ENCODE data around the gene UBE2N.
"Not testable (repeated sequence)": the region's sequence is repeated elsewhere in the genome, so short reads cannot be mapped to it uniquely, and the experiment has no call there.

Gene UBE2N

DNA sequence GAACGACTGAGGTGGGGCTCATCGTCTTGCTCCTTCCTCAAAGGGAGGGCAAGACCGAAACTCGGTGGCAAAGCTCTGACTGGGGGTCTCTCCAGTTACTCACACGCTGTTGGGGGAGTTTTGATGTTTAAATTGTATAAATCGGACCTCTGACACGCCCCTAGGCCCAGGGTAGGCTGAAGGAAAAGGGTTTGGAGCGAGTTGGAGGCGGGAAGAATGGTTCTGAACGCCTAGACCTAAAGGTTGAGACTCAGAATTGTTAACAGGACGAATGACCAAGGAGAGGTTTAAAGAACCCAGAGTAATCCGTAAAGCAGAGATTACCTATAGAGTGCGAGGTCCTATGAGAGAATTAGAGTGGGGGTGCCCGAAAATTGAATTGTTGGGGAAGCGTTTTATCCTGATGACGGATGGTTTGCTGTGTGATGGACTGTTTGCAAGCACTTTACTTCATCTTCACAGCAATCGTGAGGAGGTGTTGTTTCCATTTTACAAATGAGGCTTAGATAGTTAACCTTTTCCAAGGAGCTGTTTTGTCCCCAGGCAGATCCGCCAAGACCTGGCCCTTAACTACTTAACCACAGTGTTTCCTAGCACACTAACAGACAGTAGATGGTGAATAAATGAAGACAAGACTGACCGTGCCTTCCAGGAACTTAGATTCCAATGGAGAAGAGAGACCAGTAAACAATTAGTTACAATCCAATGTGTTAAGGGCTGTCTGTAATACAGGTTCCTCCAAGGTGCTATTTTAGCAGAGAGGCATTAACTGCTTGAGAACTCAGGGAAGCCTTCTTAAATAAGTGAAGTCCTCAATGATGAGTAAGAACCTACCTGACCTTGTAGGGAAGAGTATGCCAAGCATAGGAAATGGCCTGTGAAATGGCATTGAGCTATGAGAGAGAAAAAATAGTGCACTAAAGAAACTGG is 929 bp upstream of the UBE2N start:
- DNase-seq, result peak; percentile 54

DNA sequence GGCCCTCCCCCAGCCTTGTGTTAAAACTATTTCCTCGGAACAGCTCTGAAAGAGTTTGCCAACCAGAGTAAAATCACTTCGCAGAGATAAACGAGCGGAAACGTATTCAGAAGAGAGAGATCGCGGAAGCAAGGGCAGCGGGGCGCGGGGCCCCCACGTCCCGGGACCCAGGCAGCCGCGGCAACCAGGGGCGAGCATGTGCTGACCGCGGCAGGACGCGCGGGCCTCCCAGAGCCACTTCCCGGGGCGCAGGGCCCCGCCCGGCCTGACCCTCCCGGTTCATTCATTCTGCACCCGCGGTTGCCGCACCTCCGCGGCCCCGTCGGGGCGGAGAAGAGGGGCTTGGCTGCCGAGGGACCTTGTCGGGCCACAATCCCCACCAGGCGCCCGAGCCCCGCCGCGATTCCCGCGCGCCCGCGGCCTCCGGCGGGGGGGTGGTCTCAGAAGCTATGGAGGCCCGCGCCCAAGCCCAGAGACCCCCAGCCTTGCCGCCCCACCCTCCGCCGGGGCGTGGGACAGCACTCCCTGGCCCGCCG is 598 bp downstream of the UBE2N start:
- DNase-seq, result no peak

DNA sequence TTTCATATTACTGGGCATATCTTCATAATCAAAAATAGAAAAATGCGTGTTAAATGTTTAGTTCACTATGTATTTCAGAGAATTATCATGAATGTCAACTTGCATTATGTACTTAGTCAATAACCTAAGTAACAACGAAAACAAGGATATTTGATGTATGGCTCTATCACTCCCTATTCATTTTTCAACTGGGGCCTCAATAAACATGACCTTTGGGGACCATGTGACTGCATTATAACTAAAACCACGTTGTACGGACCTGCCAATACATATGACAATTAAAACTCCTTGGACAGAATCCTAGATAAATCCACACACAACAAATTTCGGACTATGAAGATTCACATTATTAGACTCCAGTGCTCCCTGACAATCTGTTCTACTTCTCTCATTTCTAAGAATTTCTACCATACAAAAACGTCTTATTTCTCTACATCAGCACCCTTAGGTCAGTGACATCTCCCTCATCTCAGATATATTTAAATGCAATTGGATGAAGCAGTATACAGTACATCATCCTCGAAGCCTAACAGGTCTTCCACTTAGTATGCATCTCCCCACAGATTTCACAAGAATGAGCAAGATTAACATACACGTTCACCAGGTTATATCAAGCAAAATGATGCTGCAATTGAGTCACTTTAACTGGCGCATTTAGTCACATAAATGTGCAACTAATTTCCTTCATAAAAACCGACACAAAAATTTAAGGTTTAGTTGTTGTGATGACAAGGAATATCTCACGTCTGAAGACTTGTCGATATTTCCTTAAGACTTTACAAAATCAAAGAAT is 1.5 kb downstream of the UBE2N start:
- peak; percentile 10 for DNase-seq

DNA sequence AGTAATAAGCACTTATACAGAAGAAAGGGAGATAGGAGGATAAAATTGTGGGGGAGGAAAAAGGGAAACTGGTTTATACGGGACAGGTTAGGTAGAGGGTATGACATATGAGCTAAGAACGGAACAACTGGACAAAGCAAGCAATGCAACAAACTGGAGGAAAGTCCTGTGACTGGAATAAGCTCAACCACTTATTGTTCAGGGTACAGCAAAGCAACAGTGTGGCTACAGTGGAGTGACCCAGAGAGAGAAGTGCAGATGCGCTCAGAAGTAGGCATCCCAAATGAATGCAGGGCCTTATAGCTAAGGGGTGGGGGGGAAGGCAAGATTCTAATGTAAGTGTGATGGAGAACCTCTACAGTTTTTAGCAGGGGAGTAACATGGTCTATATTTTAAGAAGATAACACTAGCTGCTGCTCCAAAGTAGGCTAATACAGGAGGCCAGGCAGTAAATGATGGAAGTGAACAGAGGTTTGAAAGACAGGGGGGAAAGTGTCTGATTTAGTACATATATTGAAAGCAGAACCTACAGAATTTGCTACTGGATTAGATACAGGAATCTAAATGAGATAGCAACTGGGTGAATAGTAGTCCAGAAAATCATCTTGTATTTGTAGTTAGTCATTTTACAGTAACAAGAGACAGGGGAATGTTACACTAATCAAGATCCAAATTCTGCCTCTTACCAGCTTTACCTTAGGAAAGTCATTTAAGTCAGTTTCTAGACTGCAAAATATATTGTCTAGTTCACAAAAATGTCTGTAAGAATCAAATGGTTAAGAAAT is 3.3 kb downstream of the UBE2N start:
- DNase-seq, result no peak

DNA sequence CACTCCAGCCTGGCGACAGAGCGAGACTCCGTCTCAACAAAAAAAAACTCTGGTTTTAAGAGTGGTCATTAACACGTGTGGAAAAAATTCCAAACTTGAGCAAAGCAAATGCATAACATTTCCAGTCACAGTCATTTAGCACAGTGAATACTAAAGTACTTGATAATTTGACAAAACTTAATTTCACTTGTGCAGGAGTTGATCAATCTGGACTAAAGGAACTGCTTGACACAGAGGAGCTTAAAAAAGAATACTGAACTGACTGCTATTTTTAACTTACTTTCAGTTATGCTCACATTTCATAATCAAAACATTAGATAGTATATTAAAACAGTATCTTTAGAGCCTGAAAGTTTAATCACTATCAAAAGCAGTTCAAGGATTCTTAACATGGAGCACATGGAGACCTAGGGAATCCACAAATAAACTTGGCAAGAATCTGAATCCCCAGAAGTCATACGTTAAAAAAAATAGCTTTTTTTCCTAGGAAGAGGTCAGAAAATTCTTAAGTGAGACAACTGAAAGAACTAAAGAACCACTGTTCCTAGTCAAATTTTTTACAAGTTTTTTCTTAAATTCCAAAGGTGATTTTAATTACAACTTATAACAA is 7.4 kb downstream of the UBE2N start:
- no peak for DNase-seq

DNA sequence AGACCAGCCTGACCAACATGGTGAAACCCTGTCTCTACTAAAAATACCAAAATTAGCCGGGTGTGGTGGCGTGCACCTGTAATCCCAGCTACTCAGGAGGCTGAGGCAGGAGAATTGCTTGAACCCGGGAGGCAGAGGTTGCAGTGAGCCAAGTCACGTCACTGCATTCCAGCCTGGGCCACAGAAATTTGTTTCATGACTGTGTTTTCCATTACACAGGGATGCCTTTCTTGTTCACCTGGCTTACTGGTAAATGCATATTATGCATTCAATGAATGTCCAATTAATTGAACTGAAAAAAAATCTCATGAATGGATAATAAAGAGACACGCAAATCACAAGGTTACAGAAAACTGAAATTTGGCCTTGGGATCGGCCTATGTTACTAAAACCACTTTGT is 9.7 kb downstream of the UBE2N start:
- DNase-seq, result not testable (repeated sequence)

DNA sequence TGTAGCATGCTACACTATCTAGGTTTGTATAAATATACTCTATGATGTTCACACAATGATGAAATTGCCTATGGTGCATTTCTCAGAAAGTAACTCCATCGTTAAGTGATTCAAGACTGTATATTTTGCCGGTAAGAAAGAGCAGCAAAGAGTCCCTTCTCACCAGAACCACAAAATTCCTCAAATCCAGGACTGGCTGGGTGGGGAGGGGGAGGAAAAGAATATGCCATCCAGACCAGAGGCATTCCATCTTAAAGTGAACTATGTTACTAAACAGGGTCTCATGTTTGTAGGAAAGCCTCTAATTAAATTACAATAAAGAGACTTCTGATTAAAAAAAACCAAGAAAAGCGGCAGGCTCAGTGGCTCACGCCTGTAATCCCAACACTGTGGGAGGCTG is 11.5 kb downstream of the UBE2N start:
- no peak for DNase-seq

DNA sequence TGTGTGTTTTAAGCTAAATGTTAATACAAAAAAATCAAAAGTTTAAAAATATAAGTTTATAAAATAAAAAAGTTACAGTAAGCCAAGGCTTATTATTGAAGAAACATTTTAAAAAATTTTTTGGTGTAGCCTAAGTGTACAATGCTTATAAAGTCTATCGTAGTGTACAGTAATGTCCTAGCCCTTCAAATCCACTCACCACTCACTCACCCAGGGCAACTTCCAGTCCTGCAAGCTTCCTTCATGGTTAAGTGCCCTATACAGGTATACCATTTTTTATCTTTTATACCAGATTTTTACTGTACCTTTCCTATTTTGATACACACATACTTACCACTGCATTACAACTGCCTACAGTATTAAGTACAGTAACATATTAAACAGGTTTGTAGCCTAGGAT is 11.9 kb downstream of the UBE2N start:
- DNase-seq, result no peak

DNA sequence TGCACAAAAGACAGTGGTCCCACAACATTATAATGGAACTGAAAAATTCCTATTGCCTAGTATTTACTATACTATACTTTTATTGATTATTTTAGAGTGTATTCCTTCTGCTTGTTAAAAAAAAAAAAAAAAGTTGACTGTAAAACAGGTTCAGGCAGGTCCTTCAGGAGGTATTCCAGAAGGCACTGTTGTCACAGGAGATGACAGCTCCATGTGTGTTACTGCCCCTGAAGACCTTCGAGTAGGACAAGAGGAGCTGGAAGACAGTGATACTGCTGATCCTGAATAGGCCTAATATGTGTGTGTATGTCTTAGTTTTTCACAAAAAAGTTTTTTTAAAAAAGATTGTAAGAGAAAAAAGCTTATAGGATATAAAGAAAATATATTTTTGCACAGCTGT is 12.3 kb downstream of the UBE2N start:
- no peak for DNase-seq

DNA sequence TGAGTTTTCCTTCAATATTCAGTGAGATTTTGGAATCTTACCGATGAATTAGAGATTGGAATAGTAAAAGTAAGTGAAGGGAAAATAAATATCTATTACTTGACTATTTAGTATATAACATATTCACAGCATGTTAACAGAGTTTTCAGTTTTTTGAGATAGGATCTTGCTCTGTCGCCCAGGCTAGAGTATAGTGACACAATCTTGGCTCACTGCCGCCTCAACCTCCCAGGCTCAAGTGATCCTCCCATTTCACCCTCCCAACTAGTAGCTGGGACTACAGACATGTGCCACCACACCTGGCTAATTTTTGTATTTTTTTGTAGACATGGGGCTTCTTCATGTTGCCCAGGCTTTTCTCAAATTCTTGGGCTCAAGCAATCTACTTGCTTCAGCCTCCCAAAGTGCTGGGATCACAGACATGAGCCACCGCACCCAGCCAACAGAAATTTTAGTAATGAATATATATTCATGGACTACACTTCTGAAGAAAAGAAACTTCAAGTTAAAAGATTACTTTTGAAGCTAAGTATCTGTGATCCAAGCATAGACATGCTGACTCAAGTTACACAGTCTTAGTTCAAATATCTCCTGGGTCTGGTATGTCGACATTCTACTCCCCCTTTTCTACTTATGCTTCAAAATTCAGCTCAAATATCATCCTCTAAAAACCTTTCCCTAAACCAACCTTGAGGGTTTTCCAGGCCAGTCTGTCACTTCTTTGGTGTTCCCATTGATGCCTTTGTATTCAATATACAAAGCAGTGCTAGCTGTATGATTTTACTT is 13.8 kb downstream of the UBE2N start:
- DNase-seq, result no peak

DNA sequence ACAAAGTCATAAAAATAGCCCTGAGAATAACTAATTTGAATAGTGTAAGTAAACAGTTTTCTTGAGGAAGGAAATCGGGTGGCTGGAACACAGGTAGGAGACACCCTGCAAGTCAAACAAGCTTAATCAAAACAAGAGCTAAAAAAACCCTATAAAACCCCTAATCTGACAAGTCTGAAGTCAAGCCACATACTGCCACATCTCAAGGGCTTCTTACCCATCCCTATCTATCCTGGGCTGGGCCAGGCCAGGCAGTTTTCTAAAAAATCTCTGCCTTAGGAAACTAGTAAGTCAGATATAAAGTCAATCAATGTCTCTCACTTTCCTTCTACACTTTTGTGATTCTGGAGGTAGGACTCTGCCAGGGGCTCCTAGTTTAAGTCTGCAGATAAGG is 15.3 kb downstream of the UBE2N start:
- no peak for DNase-seq

DNA sequence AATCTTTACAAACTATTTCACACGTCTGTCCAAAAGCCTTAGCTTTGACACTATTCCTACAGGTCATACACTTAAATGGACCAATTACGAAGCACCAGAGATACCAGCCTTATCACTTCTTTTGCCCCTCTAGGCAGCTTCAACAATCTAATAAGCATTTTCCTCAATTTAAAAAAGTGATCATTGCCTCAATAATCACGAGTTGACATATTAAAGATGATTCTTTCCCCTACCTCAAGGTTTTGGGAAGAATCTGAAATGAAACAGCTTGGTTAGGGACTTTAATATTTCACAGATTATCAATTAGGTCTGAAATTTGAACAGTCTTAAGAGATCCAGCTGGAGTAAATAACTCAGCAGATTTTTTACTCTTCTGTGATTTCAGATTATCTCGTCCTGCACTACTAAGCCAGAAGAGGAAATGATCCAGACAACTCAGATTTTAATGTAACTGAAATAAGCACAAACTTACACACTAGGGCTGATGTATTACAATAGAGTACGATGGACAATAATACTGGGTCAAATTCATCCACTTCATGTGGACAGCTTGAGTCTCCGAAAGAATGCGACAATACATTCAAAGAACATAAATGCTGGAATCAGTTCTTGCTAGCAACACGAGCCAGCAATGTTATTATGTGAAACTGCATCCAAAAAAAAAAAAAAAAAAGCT is 15.9 kb downstream of the UBE2N start:
- DNase-seq, result no peak

DNA sequence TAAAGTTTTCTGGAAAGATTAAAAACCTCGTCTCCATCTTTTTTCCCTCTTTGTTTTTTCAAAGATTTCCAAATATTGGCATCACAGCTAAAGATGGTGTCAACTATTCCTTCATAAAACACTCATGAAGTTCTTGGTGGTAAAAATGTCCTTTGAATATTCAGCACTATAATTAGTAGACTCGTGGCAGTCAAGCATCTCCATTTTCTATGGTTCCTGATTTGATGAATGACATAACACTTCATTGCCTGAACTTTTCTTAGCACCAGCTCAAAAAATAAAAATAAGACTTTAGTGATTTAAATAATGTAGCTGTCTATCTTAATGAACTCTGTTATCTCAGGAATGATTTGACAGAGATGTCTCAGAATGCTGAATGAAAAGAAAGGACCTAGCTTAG is 19.7 kb downstream of the UBE2N start:
- no peak for DNase-seq

DNA sequence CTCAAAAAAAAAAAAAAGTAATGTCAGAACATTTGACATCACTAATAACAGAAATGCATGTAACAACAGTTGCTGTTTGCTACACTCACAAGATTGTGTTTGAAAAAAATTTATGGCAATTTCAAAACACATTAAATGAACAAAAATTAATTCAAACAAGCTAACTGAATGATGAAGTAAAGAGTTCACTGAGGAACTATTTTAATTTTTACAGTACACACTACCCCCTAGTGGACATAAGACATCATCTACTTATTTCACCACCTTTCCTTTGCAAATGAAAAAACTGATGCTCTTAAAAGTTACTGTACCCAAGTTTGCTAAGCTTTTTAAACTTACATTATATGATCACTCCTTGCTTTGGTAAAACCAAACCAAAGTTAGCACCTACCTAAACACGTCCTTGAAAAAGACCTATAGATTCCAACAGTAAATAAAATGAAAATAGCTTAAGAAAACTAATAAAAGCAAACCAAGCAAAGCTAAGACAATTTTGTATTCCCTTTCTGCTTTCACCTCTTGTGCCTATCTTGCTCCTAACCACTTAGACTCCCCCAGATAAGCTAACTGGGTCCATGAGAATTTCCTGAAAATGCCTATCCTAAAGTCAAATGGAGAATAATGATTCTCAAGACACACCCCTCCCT is 22.2 kb downstream of the UBE2N start:
- peak; percentile 61 for DNase-seq

DNA sequence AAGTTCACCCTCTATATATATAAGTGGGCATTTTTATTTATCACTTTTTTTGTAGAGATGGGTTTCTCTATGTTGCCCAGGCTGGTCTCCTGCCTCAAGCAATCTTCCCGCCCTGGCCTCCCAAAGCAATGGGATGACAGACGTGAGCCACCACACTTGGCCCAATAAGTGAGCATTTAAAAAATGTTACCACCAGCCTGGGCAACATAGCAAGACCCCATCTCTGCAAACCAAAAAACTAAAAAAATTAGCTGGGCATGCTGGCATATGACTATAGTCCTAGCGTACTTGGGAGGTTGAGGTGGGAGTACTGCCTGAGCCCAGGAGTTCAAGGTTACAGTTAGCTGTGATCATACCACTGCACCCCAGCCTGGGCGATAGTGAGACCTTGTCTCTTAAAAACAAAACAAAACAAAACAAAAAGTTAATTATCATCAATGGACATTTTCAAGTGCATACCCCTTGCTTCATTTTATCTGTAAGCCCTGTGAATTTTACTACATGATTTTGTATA is 23.7 kb downstream of the UBE2N start:
- DNase-seq, result no peak

DNA sequence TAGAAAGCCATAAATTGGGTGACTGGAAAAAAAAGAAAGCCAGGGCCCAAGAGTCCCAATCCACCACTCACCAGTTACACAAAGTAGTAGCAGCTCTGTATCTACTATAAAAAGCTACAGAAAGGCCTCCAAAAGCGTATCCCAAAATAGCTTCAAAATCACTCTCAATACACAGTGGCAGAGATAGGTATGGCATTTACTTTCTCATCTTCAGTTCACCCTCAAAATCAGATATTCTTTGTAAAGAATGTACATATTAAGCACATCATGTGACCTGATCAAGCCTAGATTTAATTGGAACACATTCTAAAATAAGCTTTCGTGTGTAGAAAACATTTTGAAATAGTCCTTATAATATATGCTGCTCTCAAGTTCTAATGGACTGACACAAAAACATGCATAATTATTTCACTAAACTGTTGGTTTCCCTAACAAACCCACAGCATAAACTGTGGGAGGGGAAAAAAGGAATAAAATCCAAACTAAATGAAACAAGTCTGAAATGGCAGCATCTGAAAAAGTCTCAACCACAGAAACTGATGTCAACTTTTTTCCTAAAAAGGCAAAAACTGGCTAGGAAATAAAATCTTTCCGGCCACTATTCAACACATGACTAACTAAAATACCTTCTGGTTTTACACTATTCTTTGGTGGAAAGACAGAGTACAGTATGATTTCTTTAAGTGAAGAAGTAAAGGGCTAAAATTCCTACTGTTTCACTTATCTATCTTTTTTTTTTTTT is 25.9 kb downstream of the UBE2N start:
- no peak for DNase-seq

DNA sequence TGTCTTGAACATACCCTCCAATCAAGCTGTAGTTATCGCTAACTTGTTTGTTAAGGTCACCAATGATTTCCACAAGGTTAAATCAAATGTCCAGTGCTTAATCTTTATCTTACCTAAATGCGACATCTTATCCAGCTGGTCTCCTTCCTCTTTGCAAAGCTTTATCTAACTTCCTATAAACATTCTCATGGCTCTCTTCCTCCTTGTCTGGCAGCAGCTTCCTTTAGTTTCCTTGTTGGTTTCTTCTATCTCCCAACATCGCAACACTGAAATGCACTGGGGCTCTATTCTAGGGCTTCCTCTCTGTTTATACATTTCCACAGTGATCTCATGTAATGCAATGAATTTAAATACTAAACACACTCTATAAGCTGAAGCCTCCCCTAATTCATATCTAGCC is 28.7 kb downstream of the UBE2N start:
- DNase-seq, result no peak

DNA sequence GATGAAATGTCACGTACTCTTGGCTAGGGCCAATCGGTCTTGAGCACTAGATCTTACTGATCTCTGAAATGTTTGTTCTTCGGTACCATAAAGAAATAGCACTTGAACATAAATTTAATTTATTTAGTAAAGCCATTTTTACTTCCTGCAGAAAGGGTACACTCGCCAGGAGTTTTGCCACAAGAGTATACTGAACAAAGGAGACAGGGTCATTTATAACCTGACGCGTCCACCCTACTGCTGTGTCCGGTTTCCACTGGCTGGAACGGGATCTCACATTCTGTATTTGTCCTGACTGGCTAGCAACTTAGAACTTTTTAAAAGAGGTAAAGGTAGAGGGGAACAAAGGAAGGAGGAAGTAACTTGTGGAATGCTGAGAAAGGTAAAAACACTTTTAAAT is 29.4 kb downstream of the UBE2N start:
- not testable (repeated sequence) for DNase-seq

DNA sequence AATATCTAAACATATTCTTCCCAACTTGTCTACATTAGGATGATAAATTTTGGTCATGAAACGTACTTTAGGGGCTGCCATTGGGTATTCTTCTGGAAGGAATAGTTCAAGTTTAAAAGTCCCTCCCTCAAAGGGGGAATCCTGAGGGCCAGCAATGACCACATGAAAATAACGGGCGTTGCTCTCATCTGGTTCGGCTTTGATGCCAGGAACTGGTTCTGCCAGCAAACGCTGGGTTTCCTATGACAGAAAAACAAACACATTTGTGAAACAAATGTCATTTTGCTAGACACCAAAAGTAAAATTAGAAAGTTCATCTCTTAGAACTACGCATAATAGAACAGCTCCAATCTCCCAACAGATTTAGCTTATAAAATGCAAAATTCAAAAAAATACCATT is 30.7 kb downstream of the UBE2N start:
- not testable (repeated sequence) for DNase-seq
